Adrenal gland (tissue), 12 donors: Measurements from ENCODE around the gene RNLS. TPM values are rescaled to one million over a fixed set of nuclear protein-coding genes. Genes with fewer than 3 reads are reported as not detected.

Source experiments
- DNase-seq, 7 donors: peaks; one replicate each; pipeline ENCODE4 v3.0.0-alpha.2; 2019 to 2020
- H3K27ac ChIP-seq, 5 donors: fragments of 200-600 bp; sonication (generic) in 4 of 5; 1 replicate in 3 of 5; 2 replicates in 2 of 5; pipeline versions ENCODE4 v1.5.1 to v1.8.0; 2016 to 2020; ENCODE audit warnings: mild to moderate bottlenecking in 1 of 5
- H3K27me3 ChIP-seq: fragments of 200-600 bp; 2 replicates; pipeline ENCODE4 v1.8.0; 2021
- H3K36me3 ChIP-seq, 2 donors: fragments of 200-600 bp; replicated peaks in 1 of 2; 1 replicate in 1 of 2; 2 replicates in 1 of 2; pipeline versions ENCODE4 v1.5.1 to v1.8.0; 2018 to 2022
- H3K4me1 ChIP-seq, 2 donors: fragments of 200-600 bp; replicated peaks in 1 of 2; 1 replicate in 1 of 2; 2 replicates in 1 of 2; pipeline versions ENCODE4 v1.5.1 to v1.8.0; 2018 to 2021
- H3K4me3 ChIP-seq, 4 donors: fragments of 200-600 bp; sonication (generic) in 3 of 4; one replicate each; pipeline ENCODE4 v1.5.1; 2016 to 2018
- H3K9me3 ChIP-seq, 3 donors: fragments of 200-600 bp; sonication (generic) in 1 of 3; replicated peaks in 1 of 3; 1 replicate in 2 of 3; 2 replicates in 1 of 3; pipeline versions ENCODE4 v1.5.1 to v1.8.0; 2016 to 2021
- CTCF ChIP-seq, 6 experiments: fragments of 450-650 bp in 4 of 6; fragments of 200-600 bp in 2 of 6; sonication (generic) in 1 of 6; IDR thresholded peaks; 1 replicate in 5 of 6; 2 replicates in 1 of 6; pipeline versions ENCODE4 v1.5.1 to v1.8.0; 2016 to 2021; ENCODE audit warnings: antibody characterized with exemption in 6 of 6, mild to moderate bottlenecking in 2 of 6, moderate library complexity in 1 of 6
- POLR2A ChIP-seq, 2 donors: fragments of 450-650 bp; IDR thresholded peaks; one replicate each; pipeline ENCODE4 v1.6.1; 2017; ENCODE audit warnings: antibody characterized with exemption in 2 of 2, mild to moderate bottlenecking in 2 of 2, moderate library complexity in 1 of 2
- WGBS, 4 donors: extraction: QIAGEN DNeasy Blood & Tissue Kit in 2 of 4; methylation state at CpG; one replicate each; pipeline versions ENCODE4 v1.1.5 to v1.1.7; 2013 to 2017; 5-methylcytosine and 5-hydroxymethylcytosine counted together
- intact Hi-C, 2 donors: fragments of 100-400 bp; cut with DNase I; formaldehyde crosslinking; loops; one replicate each; pipeline versions ENCODE4 v1.14.1 to v1.15.0; 2022 to 2023
- polyA plus RNA-seq, 3 donors: library from polyadenylated mRNA; stranded (reverse); fragments of 200-250 nt in 2 of 3; fragments of 350-450 nt in 1 of 3; fragmentation: Illumina TruSeq in 1 of 3; extraction: RNeasy Lipid Tissue Mini Kit (QIAGEN cat#74804) in 1 of 3; gene quantifications; one replicate each; pipeline ENCODE4 v1.2.3, GENCODE V29; 2013 to 2014
- total RNA-seq, 9 donors: library from RNA; depleted of rRNA in 4 of 9; stranded (reverse); fragments of >200 nt in 4 of 9; fragments of 120-200 nt in 1 of 9; fragmentation: NEBNext Ultra II Directional in 1 of 9; extraction: Animal tissue kit (Norgen Biotek cat#: 25700) in 1 of 9; gene quantifications; one replicate each; pipeline versions ENCODE4 v1.1.0 to v1.2.4, GENCODE V29; 2013 to 2023
- donor health status: healthy with polysubstance abuse.
- donor health status: Bipolar disorder and iron deficiency.
- donor health status: DM: yes; HTN: yes; CAD: no.
- donor health status: DM: no; HTN: no; CAD: no.
- donor health status: DM: no; HTN: no; CAD: no.
- donor health status: DM: yes; HTN: yes; CAD: no.

Gene RNLS
- total and polyA plus RNA-seq, 12 donors: 7.2 to 51.3 (median 27.9) TPM

DNA sequence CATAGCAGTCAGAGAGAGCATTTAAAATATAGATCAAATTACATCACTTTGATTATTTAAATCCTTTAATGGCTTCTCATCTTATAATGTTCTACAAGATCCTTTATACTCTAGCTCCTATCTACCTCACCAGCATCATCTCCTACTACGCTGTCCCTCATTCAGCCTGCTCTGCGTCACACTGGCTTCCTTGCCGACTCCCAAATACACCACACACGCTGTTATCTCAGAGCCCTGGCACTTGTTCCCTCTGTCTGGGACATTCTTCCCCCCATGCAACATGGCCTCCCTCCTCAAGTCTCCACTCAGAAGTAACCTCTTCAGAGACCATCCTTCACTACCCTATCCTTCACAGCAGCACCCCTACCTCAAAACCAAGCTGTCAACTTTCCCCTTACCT lies 46.7 kb downstream of the RNLS start:
- no peaks in the 10 kb centered on the region for H3K9me3 ChIP-seq
- intact Hi-C loops: no loop called here
- H3K4me3 ChIP-seq: no peak overlapping the region
- H3K27me3 ChIP-seq: no peaks in the 10 kb centered on the region
- H3K4me1 ChIP-seq: peaks cover 0 to 3% of the 10 kb centered on the region in 2 donors
- DNase-seq: no peak
- H3K27ac ChIP-seq: no peak overlapping the region
- 69 to 97% (median 94%) methylated on average over 4 of the region's 4 CpGs for whole genome bisulfite sequencing, 4 donors
- no peak for TF ChIP-seq POLR2A (IDR thresholded peaks at IDR 0.05)
- TF ChIP-seq CTCF (IDR thresholded peaks at IDR 0.05): no peak
- no peaks in the 10 kb centered on the region for H3K36me3 ChIP-seq

- no peak for DNase-seq
- no peak for TF ChIP-seq CTCF (IDR thresholded peaks at IDR 0.05)
- no peak for TF ChIP-seq POLR2A (IDR thresholded peaks at IDR 0.05)
- 89 to 98% (median 95%) methylated on average over 1 of the region's 1 CpG for WGBS, 4 donors
Measured at GRCh38 chr10:88534072-88534665, 48.9 kb downstream of the RNLS start.

GRCh38 chr10:88531392-88532052 lies 51.6 kb downstream of the RNLS start:
- Histone ChIP-seq H3K27ac (no peak overlapping the region), H3K36me3 (no peaks in the 10 kb centered on the region), H3K27me3 (no peaks in the 10 kb centered on the region), H3K9me3 (no peaks in the 10 kb centered on the region), H3K4me1 (peaks cover 0 to 9% of the 10 kb centered on the region in 2 donors), H3K4me3 (no peak overlapping the region)
- no peak for DNase-seq
- intact Hi-C loops: no loop called here
- 83 to 88% (median 87%) methylated on average over 4 of the region's 4 CpGs for WGBS, 4 donors
- no peak for TF ChIP-seq POLR2A (IDR thresholded peaks at IDR 0.05)
- TF ChIP-seq CTCF (IDR thresholded peaks at IDR 0.05): no peak

More at GRCh38 chr10:88534072-88534665, 48.9 kb downstream of the RNLS start:
- no peaks in the 10 kb centered on the region for H3K9me3 ChIP-seq
- intact Hi-C loops: no loop called here
- H3K27ac ChIP-seq: no peak overlapping the region
- no peaks in the 10 kb centered on the region for H3K27me3 ChIP-seq
- no peaks in the 10 kb centered on the region for H3K36me3 ChIP-seq
- H3K4me3 ChIP-seq: no peak overlapping the region
- peaks cover 0 to 3% of the 10 kb centered on the region in 2 donors for H3K4me1 ChIP-seq

GRCh38 chr10:88530629-88531391 lies 52.3 kb downstream of the RNLS start:
- Histone ChIP-seq H3K4me1 (peaks cover 0 to 11% of the 10 kb centered on the region in 2 donors), H3K36me3 (no peaks in the 10 kb centered on the region), H3K9me3 (no peaks in the 10 kb centered on the region), H3K4me3 (no peak overlapping the region), H3K27ac (no peak overlapping the region), H3K27me3 (no peaks in the 10 kb centered on the region)
- no peak for DNase-seq
- TF ChIP-seq POLR2A (IDR thresholded peaks at IDR 0.05): no peak
- TF ChIP-seq CTCF (IDR thresholded peaks at IDR 0.05): no peak
- intact Hi-C loops: no loop called here
- WGBS, 4 donors: 63 to 98% (median 96%) methylated on average over 3 of the region's 3 CpGs
